ENCODE data around the gene CD59. TPM values are rescaled to one million over a fixed set of nuclear protein-coding genes. Genes with fewer than 3 reads are reported as not detected.

Gene CD59
- total RNA-seq, 1 experiment from 2014 or later = 736 TPM

DNA sequence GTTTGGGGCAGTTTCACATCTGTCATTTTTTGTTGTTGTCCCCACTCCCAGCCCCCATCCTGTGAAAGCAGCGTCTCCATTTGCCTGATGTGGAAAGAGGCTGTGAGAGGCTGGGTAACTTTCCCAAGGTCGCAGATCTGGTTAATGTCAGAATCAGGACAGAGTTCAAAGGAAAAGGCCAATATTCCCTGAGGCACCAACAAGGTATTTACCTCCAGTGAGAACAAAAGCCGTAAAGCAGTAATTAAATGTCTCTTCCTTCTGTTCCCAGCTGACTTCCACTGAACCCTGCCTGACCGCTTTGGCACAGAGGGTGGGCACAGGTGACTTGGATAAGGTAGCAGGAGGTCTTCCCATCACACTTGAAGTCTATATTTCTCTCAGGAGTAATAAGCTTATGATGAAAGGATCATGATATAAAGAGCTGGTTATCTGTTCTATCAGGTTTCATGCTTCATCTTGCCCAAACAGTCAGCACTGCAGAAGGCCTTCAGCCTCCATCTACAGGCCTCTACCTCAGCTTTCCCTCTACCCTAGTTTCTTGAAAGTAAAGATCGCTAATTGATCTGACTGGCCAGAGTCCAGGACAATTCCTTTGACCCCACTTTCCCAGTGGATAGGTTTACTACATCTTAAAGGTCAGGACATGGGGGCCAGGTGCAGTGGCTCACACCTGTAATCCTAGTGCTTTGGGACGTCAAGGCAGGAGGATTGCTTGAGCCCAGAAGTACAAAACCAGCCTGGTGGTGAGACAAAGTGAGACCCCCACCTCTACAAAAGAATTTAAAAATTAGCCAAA, 45.0 kb downstream of the CD59 start:
- no TSS peak for BruUV-seq (replicated peaks)
- H3K4me3 ChIP-seq (ENCODE audit: low read depth in 2 of 2, low read length in 2 of 2) = no peak overlapping the region
- peaks cover 80% of the 10 kb centered on the region for H3K4me1 ChIP-seq (ENCODE audit: control insufficient read depth, insufficient read depth, low read length)
- CTCF ChIA-PET = interaction anchor here (1.0 to 2.9 kb wide), 2 partner anchors 51 to 148 kb away, joined by 4 to 12 read pairs; no protein-coding TSS in a partner anchor
- POLR2A ChIA-PET = interaction anchor here (0.5 to 2.1 kb wide), 3 partner anchors 10 to 46 kb away, joined by 5 to 12 read pairs (median 9); partner anchors contain the start of gene C11orf91
- peak overlapping the region; percentile 94 for H3K27ac ChIP-seq (ENCODE audit: low read length)
- no peaks in the 10 kb centered on the region for H3K36me3 ChIP-seq (ENCODE audit: control insufficient read depth, insufficient read depth, low read length)
- H3K9me3 ChIP-seq (ENCODE audit: control insufficient read depth, insufficient read depth, low read depth, low read length) = peaks cover 12% of the 10 kb centered on the region; the same call in 1 of the 2 replicates
- in situ Hi-C loops (cut with HindIII; ENCODE audit: low pct_unique_long_range_greater_than_20kb, low sequenced_read_pairs) (no loop called here), intact Hi-C loops (cut with micrococcal nuclease; ENCODE audit: unreplicated experiment) (no loop called here)
- peak; percentile 95 for TF ChIP-seq TCF7L2 (IDR thresholded peaks at IDR 0.05; ENCODE audit: low read depth, low read length)
- TF ChIP-seq, protein P1, sequence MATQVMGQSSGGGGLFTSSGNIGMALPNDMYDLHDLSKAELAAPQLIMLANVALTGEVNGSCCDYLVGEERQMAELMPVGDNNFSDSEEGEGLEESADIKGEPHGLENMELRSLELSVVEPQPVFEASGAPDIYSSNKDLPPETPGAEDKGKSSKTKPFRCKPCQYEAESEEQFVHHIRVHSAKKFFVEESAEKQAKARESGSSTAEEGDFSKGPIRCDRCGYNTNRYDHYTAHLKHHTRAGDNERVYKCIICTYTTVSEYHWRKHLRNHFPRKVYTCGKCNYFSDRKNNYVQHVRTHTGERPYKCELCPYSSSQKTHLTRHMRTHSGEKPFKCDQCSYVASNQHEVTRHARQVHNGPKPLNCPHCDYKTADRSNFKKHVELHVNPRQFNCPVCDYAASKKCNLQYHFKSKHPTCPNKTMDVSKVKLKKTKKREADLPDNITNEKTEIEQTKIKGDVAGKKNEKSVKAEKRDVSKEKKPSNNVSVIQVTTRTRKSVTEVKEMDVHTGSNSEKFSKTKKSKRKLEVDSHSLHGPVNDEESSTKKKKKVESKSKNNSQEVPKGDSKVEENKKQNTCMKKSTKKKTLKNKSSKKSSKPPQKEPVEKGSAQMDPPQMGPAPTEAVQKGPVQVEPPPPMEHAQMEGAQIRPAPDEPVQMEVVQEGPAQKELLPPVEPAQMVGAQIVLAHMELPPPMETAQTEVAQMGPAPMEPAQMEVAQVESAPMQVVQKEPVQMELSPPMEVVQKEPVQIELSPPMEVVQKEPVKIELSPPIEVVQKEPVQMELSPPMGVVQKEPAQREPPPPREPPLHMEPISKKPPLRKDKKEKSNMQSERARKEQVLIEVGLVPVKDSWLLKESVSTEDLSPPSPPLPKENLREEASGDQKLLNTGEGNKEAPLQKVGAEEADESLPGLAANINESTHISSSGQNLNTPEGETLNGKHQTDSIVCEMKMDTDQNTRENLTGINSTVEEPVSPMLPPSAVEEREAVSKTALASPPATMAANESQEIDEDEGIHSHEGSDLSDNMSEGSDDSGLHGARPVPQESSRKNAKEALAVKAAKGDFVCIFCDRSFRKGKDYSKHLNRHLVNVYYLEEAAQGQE (IDR thresholded peaks at IDR 0.05; ENCODE audit: insufficient read depth in 1 of 2, low read depth in 2 of 2, low read length in 1 of 2) = no peak
- ATAC-seq (peak; percentile 34), DNase-seq (ENCODE audit: low read depth, low spot score) (no peak)
- no peaks in the 10 kb centered on the region for H3K27me3 ChIP-seq (ENCODE audit: control insufficient read depth, insufficient read depth, low read length)

DNA sequence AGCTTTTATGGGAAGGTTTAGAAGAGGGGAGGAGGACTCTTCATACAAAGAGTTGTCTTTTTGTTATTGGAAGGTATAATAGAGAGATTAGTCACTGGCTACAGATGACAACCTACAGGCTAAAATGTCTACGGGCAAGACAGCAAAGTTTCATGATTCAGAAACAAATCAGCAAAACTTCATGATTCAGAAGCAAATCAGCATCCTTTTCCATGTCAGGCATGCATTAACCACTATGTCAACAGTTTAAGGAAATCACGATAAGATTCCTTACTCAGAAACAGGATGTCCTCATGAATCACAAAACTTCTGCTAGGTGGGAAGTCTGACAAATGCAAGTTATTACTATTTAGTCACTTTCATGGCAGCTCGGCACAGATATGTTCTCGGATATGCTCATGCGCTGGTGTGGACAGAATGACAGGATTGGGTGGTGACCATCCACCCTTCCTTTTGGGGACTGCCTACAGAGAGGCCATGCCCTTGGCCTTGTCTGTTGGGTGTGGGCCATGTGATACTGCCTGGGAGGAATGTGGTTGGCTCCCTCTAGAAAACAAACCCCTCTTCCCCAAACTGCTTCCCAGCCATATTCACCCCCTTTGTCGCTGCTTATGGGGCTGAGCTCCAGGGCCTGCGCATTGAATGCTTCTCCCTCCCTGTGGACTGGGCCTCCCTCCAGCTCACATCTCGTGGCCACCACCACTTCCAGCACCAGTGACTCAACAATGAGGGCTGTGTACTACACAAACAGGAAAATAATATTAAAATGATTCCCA, 45.7 kb downstream of the CD59 start:
- POLR2A ChIA-PET = interaction anchor here (0.5 to 2.1 kb wide), 3 partner anchors 10 to 47 kb away, joined by 5 to 12 read pairs (median 9); partner anchors contain the start of gene C11orf91
- in situ Hi-C loops (cut with HindIII; ENCODE audit: low pct_unique_long_range_greater_than_20kb, low sequenced_read_pairs) (no loop called here), intact Hi-C loops (cut with micrococcal nuclease; ENCODE audit: unreplicated experiment) (no loop called here)
- peak; percentile 96 for DNase-seq (ENCODE audit: low read depth, low spot score)
- peak; percentile 83 for ATAC-seq
- Histone ChIP-seq H3K4me1 (ENCODE audit: control insufficient read depth, insufficient read depth, low read length) (peaks cover 72% of the 10 kb centered on the region), H3K36me3 (ENCODE audit: control insufficient read depth, insufficient read depth, low read length) (no peaks in the 10 kb centered on the region), H3K4me3 (ENCODE audit: low read depth in 2 of 2, low read length in 2 of 2) (no peak overlapping the region; a peak in 1 of 4 replicates), H3K27me3 (ENCODE audit: control insufficient read depth, insufficient read depth, low read length) (no peaks in the 10 kb centered on the region), H3K27ac (ENCODE audit: low read length) (peak overlapping the region; percentile 94), H3K9me3 (ENCODE audit: control insufficient read depth, insufficient read depth, low read depth, low read length) (peaks cover 12% of the 10 kb centered on the region; the same call in 1 of the 2 replicates)
- TF ChIP-seq POLR2AphosphoS5 (IDR thresholded peaks at IDR 0.05; ENCODE audit: low read depth, low read length) = peak; percentile 24; the same call in 1 of the 2 replicates
- TF ChIP-seq, protein P1 (IDR thresholded peaks at IDR 0.05; ENCODE audit: insufficient read depth in 1 of 2, low read depth in 2 of 2, low read length in 1 of 2) = no peak
- no peak for TF ChIP-seq SIN3A (IDR thresholded peaks at IDR 0.05; ENCODE audit: borderline replicate concordance, insufficient read depth, low read depth, low read length)
- CTCF ChIA-PET = interaction anchor here (2.9 kb wide), 1 partner anchor 52 kb away, joined by 12 read pairs; no protein-coding TSS in a partner anchor
- BruUV-seq (replicated peaks) = no TSS peak
